ENCODE measurements around the gene UBE2E2. TPM values are rescaled to one million over a fixed set of nuclear protein-coding genes. Genes with fewer than 3 reads are reported as not detected.

The UBE2E2 gene
- total RNA-seq, 3 donors from 2014 or later (not counting 1 experiment from before 2014, with no cell fraction given) = 4.8 to 6.1 (median 5.3) TPM

GRCh38 chr3:23475446-23475845 lies 272.3 kb downstream of the UBE2E2 start:
- no peak for ATAC-seq
- peaks cover 12 to 17% of the 10 kb centered on the region in 2 donors for H3K4me1 Mint-ChIP-seq
- no peak for DNase-seq
- intact Hi-C loops (cut with micrococcal nuclease) = no loop called here
- no peaks in the 10 kb centered on the region for H3K27me3 Mint-ChIP-seq (ENCODE audit: low read depth in 2 of 2)
- TF ChIP-seq CTCF (IDR thresholded peaks at IDR 0.05) = no peak
- peaks cover 9% of the 10 kb centered on the region for H3K36me3 Mint-ChIP-seq
- Histone ChIP-seq H3K4me1 (ENCODE audit: control insufficient read depth, insufficient read depth, low read length) (no peaks in the 10 kb centered on the region), H3K27me3 (ENCODE audit: control insufficient read depth, insufficient read depth, low read length) (no peaks in the 10 kb centered on the region), H3K4me3 (ENCODE audit: low read length) (no peak overlapping the region), H3K36me3 (ENCODE audit: control insufficient read depth, insufficient read depth, low read length) (no peaks in the 10 kb centered on the region), H3K27ac (ENCODE audit: low read length) (no peak overlapping the region), H3K9me3 (ENCODE audit: control insufficient read depth, insufficient read depth, low read length) (peaks cover 17% of the 10 kb centered on the region)
- H3K9me3 Mint-ChIP-seq = peaks cover 2 to 3% of the 10 kb centered on the region in 2 donors
- WGBS (ENCODE audit: insufficient coverage) = 97% methylated on average over 2 of the region's 2 CpGs
- H3K27ac Mint-ChIP-seq = peak overlapping the region; percentile 45 to 49
- peak overlapping the region; percentile 52 for H3K4me3 Mint-ChIP-seq

GRCh38 chr3:23479026-23479425 lies 275.9 kb downstream of the UBE2E2 start:
- peaks cover 17% of the 10 kb centered on the region for H3K9me3 ChIP-seq (ENCODE audit: control insufficient read depth, insufficient read depth, low read length)
- H3K4me3 ChIP-seq (ENCODE audit: low read length) = no peak overlapping the region
- intact Hi-C loops (cut with micrococcal nuclease) = no loop called here
- H3K36me3 Mint-ChIP-seq = peaks cover 9% of the 10 kb centered on the region
- H3K4me1 Mint-ChIP-seq = peaks cover 12 to 14% of the 10 kb centered on the region in 2 donors
- H3K27ac Mint-ChIP-seq = no peak overlapping the region
- no peaks in the 10 kb centered on the region for H3K27me3 Mint-ChIP-seq (ENCODE audit: low read depth in 2 of 2)
- peaks cover 2 to 3% of the 10 kb centered on the region in 2 donors for H3K9me3 Mint-ChIP-seq
- ATAC-seq = no peak
- no peaks in the 10 kb centered on the region for H3K4me1 ChIP-seq (ENCODE audit: control insufficient read depth, insufficient read depth, low read length)
- no peaks in the 10 kb centered on the region for H3K27me3 ChIP-seq (ENCODE audit: control insufficient read depth, insufficient read depth, low read length)
- no peak for TF ChIP-seq CTCF (IDR thresholded peaks at IDR 0.05)
- no peak for DNase-seq
- H3K4me3 Mint-ChIP-seq = no peak overlapping the region
- WGBS (ENCODE audit: insufficient coverage) = 70% methylated on average over 3 of the region's 3 CpGs
- H3K27ac ChIP-seq (ENCODE audit: low read length) = no peak overlapping the region
- H3K36me3 ChIP-seq (ENCODE audit: control insufficient read depth, insufficient read depth, low read length) = no peaks in the 10 kb centered on the region

GRCh38 chr3:23479615-23480328 lies 276.6 kb downstream of the UBE2E2 start:
- H3K4me1 ChIP-seq (ENCODE audit: control insufficient read depth, insufficient read depth, low read length) = no peaks in the 10 kb centered on the region
- intact Hi-C loops (cut with micrococcal nuclease) = no loop called here
- peaks cover 17% of the 10 kb centered on the region for H3K9me3 ChIP-seq (ENCODE audit: control insufficient read depth, insufficient read depth, low read length)
- no peak overlapping the region for H3K27ac Mint-ChIP-seq
- no peaks in the 10 kb centered on the region for H3K27me3 Mint-ChIP-seq (ENCODE audit: low read depth in 2 of 2)
- WGBS (ENCODE audit: insufficient coverage) = 86% methylated on average over 7 of the region's 7 CpGs
- ATAC-seq = no peak
- no peak overlapping the region for H3K27ac ChIP-seq (ENCODE audit: low read length)
- peaks cover 7 to 8% of the 10 kb centered on the region in 2 donors for H3K4me1 Mint-ChIP-seq
- no peak for DNase-seq
- no peak overlapping the region for H3K4me3 Mint-ChIP-seq
- no peaks in the 10 kb centered on the region for H3K36me3 ChIP-seq (ENCODE audit: control insufficient read depth, insufficient read depth, low read length)
- peaks cover 2 to 3% of the 10 kb centered on the region in 2 donors for H3K9me3 Mint-ChIP-seq
- peaks cover 9% of the 10 kb centered on the region for H3K36me3 Mint-ChIP-seq
- no peaks in the 10 kb centered on the region for H3K27me3 ChIP-seq (ENCODE audit: control insufficient read depth, insufficient read depth, low read length)
- H3K4me3 ChIP-seq (ENCODE audit: low read length) = no peak overlapping the region
- no peak for TF ChIP-seq CTCF (IDR thresholded peaks at IDR 0.05)

- H3K36me3 Mint-ChIP-seq = peaks cover 9% of the 10 kb centered on the region
- H3K4me1 ChIP-seq (ENCODE audit: control insufficient read depth, insufficient read depth, low read length) = no peaks in the 10 kb centered on the region
- no peak overlapping the region for H3K27ac Mint-ChIP-seq
- H3K4me1 Mint-ChIP-seq = peaks cover 1 to 3% of the 10 kb centered on the region in 2 donors
- no peak overlapping the region for H3K27ac ChIP-seq (ENCODE audit: low read length)
- H3K9me3 ChIP-seq (ENCODE audit: control insufficient read depth, insufficient read depth, low read length) = peaks cover 17% of the 10 kb centered on the region
- no peaks in the 10 kb centered on the region for H3K27me3 ChIP-seq (ENCODE audit: control insufficient read depth, insufficient read depth, low read length)
- DNase-seq (no peak), ATAC-seq (no peak)
- H3K27me3 Mint-ChIP-seq (ENCODE audit: low read depth in 2 of 2) = no peaks in the 10 kb centered on the region
- no peak overlapping the region for H3K4me3 ChIP-seq (ENCODE audit: low read length)
- intact Hi-C loops (cut with micrococcal nuclease) = no loop called here
- no peak overlapping the region for H3K4me3 Mint-ChIP-seq
- H3K9me3 Mint-ChIP-seq = peaks cover 2 to 3% of the 10 kb centered on the region in 2 donors
- no peaks in the 10 kb centered on the region for H3K36me3 ChIP-seq (ENCODE audit: control insufficient read depth, insufficient read depth, low read length)
- 91% methylated on average over 8 of the region's 8 CpGs for WGBS (ENCODE audit: insufficient coverage)
- no peak for TF ChIP-seq CTCF (IDR thresholded peaks at IDR 0.05)
These were observed 277.2 kb downstream of the UBE2E2 start for GRCh38 chr3:23480329-23480714.

Data from natural killer cell (primary cell).